Measurements from ENCODE around the gene C15orf39. TPM values are rescaled to one million over a fixed set of nuclear protein-coding genes. Genes with fewer than 3 reads are reported as not detected.

C15orf39 gene
- total RNA-seq, 1 experiment from 2014 or later: 13.3 TPM

- ChIA-PET POLR2A (no interaction called here), CTCF (interaction anchor here (0.5 kb wide), 1 partner anchor 795 kb away, joined by 4 read pairs; no protein-coding TSS in a partner anchor)
- peaks cover 58% of the 10 kb centered on the region for H3K27me3 Mint-ChIP-seq (ENCODE audit: insufficient read depth, unreplicated experiment)
- no TSS peak for BruUV-seq (replicated peaks)
- intact Hi-C loops (cut with micrococcal nuclease): no loop called here
- TF ChIP-seq CTCF (IDR thresholded peaks at IDR 0.05; ENCODE audit: unreplicated experiment): no peak
- no peaks in the 10 kb centered on the region for H3K9me3 Mint-ChIP-seq (ENCODE audit: unreplicated experiment)
- no peaks in the 10 kb centered on the region for H3K36me3 Mint-ChIP-seq (ENCODE audit: insufficient read depth, unreplicated experiment)
- no peak overlapping the region for H3K27ac Mint-ChIP-seq (ENCODE audit: low read depth, unreplicated experiment)
- H3K4me1 Mint-ChIP-seq (ENCODE audit: insufficient read depth, unreplicated experiment): no peaks in the 10 kb centered on the region
- no peak overlapping the region for H3K4me3 Mint-ChIP-seq (ENCODE audit: unreplicated experiment)
- DNase-seq (ENCODE audit: unreplicated experiment): no peak
Measured at GRCh38 chr15:75228787-75229186, 27.1 kb downstream of the C15orf39 start.

GRCh38 chr15:75229191-75230015, 27.7 kb downstream of the C15orf39 start:
- TF ChIP-seq CTCF (IDR thresholded peaks at IDR 0.05; ENCODE audit: unreplicated experiment): no peak
- ChIA-PET CTCF (interaction anchor here (0.5 kb wide), 1 partner anchor 796 kb away, joined by 4 read pairs; no protein-coding TSS in a partner anchor), POLR2A (no interaction called here)
- Mint-ChIP-seq H3K9me3 (ENCODE audit: unreplicated experiment) (no peaks in the 10 kb centered on the region), H3K4me1 (ENCODE audit: insufficient read depth, unreplicated experiment) (no peaks in the 10 kb centered on the region), H3K27me3 (ENCODE audit: insufficient read depth, unreplicated experiment) (peaks cover 53% of the 10 kb centered on the region), H3K27ac (ENCODE audit: low read depth, unreplicated experiment) (no peak overlapping the region), H3K36me3 (ENCODE audit: insufficient read depth, unreplicated experiment) (no peaks in the 10 kb centered on the region), H3K4me3 (ENCODE audit: unreplicated experiment) (no peak overlapping the region)
- no TSS peak for BruUV-seq (replicated peaks)
- DNase-seq (ENCODE audit: unreplicated experiment): no peak
- intact Hi-C loops (cut with micrococcal nuclease): no loop called here

- CTCF ChIA-PET: no interaction called here
- Mint-ChIP-seq H3K4me1 (ENCODE audit: insufficient read depth, unreplicated experiment) (no peaks in the 10 kb centered on the region), H3K27ac (ENCODE audit: low read depth, unreplicated experiment) (no peak overlapping the region)
Measured at GRCh38 chr15:75230016-75230343, 28.3 kb downstream of the C15orf39 start.

More at GRCh38 chr15:75230016-75230343, 28.3 kb downstream of the C15orf39 start:
- no peak for DNase-seq (ENCODE audit: unreplicated experiment)
- Mint-ChIP-seq H3K27me3 (ENCODE audit: insufficient read depth, unreplicated experiment) (peaks cover 53% of the 10 kb centered on the region), H3K36me3 (ENCODE audit: insufficient read depth, unreplicated experiment) (no peaks in the 10 kb centered on the region), H3K9me3 (ENCODE audit: unreplicated experiment) (no peaks in the 10 kb centered on the region), H3K4me3 (ENCODE audit: unreplicated experiment) (no peak overlapping the region)
- TF ChIP-seq CTCF (IDR thresholded peaks at IDR 0.05; ENCODE audit: unreplicated experiment): no peak
- BruUV-seq (replicated peaks): no TSS peak
- POLR2A ChIA-PET: no interaction called here
- intact Hi-C loops (cut with micrococcal nuclease): no loop called here

Data from MCF 10A (cell line).